Osteoblast (primary cell): ENCODE results near the gene PRRG1. TPM values are rescaled to one million over a fixed set of nuclear protein-coding genes. Genes with fewer than 3 reads are reported as not detected.

Experiments used
- DNase-seq: peaks from one replicate; pipeline ENCODE4 v3.0.0; 2011; ENCODE audit warnings: low spot score, mixed read lengths; ENCODE audit not compliant: insufficient read length; ENCODE audit errors: missing footprints
- H2AFZ ChIP-seq: 2 replicates; pipeline ENCODE4 v1.6.0; 2011; ENCODE audit warnings: mild to moderate bottlenecking, low read length
- H3K27ac ChIP-seq: 2 replicates; pipeline ENCODE4 v1.5.1; 2011; ENCODE audit warnings: mild to moderate bottlenecking, low read depth, low read length, moderate library complexity
- H3K27me3 ChIP-seq: 2 replicates; pipeline ENCODE4 v1.6.0; 2012; ENCODE audit warnings: mild to moderate bottlenecking, control low read depth, inconsistent platforms, low read length, moderate library complexity; ENCODE audit not compliant: insufficient read depth
- H3K36me3 ChIP-seq: 2 replicates; pipeline ENCODE4 v1.5.1; 2011; ENCODE audit warnings: mild to moderate bottlenecking, low read length, control low read depth, moderate library complexity; ENCODE audit not compliant: insufficient read depth
- H3K4me1 ChIP-seq: 2 replicates; pipeline ENCODE4 v1.5.1; 2011; ENCODE audit warnings: mild to moderate bottlenecking, low read length, control low read depth, moderate library complexity; ENCODE audit not compliant: insufficient read depth
- H3K4me2 ChIP-seq: 2 replicates; pipeline ENCODE4 v1.6.0; 2011; ENCODE audit warnings: mild to moderate bottlenecking, low read length; ENCODE audit not compliant: insufficient read depth
- H3K4me3 ChIP-seq: fragments of 200-600 bp; sonication (generic); 3 replicates; pipeline ENCODE4 v1.5.1; 2012; ENCODE audit warnings: mild to moderate bottlenecking, low read length, inconsistent platforms; ENCODE audit not compliant: insufficient read depth
- H3K79me2 ChIP-seq: 2 replicates; pipeline ENCODE4 v1.6.0; 2012; ENCODE audit warnings: mild to moderate bottlenecking, low read length, control low read depth, inconsistent platforms; ENCODE audit not compliant: insufficient read depth
- H3K9me3 ChIP-seq: 2 replicates; pipeline ENCODE4 v1.5.1; 2011; ENCODE audit warnings: low read depth, low read length, control low read depth
- H4K20me1 ChIP-seq: 2 replicates; pipeline ENCODE4 v1.6.0; 2012; ENCODE audit warnings: mild to moderate bottlenecking, low read length, control low read depth; ENCODE audit not compliant: insufficient read depth
- total RNA-seq: library from RNA; depleted of rRNA; stranded (reverse); fragments of >200 nt; gene quantifications from 2 replicates; pipeline ENCODE4 v1.2.3, GENCODE V29; 2012
- TF ChIP-seq, protein P1 (sequence below): IDR thresholded peaks from 2 replicates; pipeline ENCODE4 v1.5.1; 2011; ENCODE audit warnings: mild to moderate bottlenecking, low read depth, low read length, moderate library complexity; ENCODE audit errors: extremely low read depth

Gene PRRG1
- total RNA-seq, 1 donor = 16.3 TPM

DNA sequence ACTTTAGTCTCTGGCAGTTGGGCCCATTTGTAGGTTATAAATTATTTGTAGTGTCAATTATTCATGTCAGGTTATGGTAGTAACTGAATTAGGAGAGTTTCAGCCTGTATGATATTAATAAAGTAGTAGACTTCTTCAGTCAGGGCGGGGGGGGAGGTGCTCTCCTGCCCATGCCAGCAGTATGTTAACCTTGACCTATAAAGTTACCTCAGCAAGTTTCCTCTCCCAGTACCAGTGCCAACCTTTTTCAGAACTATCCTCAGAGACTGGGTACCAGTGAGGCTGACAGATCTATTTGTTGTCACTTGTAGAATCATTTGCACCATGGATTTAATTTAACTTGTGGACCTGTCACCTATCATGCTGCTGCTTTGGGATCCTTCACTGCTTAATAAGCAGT is 88.0 kb downstream of the PRRG1 start:
- H3K4me2 ChIP-seq = no peak overlapping the region

DNA sequence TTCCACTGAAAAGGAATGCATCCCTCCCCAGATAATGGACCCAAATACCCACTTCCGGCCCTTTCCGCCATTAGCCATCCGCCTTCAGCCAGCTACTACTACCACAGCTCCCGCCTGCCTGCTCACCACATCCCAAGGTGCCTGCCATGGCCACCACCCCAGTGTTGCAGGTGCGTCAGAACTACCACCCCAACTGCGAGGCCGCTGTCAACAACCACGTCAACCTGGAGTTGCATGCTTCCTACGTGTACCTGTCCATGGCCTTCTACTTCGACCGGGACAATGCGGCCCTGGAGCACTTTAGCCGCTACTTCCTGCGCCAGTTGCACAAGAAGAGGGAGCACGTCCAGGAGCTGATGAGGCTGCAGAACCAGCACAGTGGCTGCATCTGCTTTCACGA is 92.2 kb downstream of the PRRG1 start:
- H2AFZ ChIP-seq = no peak overlapping the region
- no peak overlapping the region for H3K4me2 ChIP-seq
- DNase-seq = peak; percentile 47
- no peaks in the 10 kb centered on the region for H3K9me3 ChIP-seq
- no peak overlapping the region for H3K27ac ChIP-seq
- no peaks in the 10 kb centered on the region for H4K20me1 ChIP-seq
- H3K4me3 ChIP-seq = no peak overlapping the region
- TF ChIP-seq, protein P1, sequence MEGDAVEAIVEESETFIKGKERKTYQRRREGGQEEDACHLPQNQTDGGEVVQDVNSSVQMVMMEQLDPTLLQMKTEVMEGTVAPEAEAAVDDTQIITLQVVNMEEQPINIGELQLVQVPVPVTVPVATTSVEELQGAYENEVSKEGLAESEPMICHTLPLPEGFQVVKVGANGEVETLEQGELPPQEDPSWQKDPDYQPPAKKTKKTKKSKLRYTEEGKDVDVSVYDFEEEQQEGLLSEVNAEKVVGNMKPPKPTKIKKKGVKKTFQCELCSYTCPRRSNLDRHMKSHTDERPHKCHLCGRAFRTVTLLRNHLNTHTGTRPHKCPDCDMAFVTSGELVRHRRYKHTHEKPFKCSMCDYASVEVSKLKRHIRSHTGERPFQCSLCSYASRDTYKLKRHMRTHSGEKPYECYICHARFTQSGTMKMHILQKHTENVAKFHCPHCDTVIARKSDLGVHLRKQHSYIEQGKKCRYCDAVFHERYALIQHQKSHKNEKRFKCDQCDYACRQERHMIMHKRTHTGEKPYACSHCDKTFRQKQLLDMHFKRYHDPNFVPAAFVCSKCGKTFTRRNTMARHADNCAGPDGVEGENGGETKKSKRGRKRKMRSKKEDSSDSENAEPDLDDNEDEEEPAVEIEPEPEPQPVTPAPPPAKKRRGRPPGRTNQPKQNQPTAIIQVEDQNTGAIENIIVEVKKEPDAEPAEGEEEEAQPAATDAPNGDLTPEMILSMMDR = no peak
- H3K36me3 ChIP-seq = no peaks in the 10 kb centered on the region
- no peaks in the 10 kb centered on the region for H3K27me3 ChIP-seq
- H3K4me1 ChIP-seq = no peaks in the 10 kb centered on the region
- no peaks in the 10 kb centered on the region for H3K79me2 ChIP-seq

More for the DNA sequence above, 88.0 kb downstream of the PRRG1 start:
- no peak for DNase-seq
- H3K27ac ChIP-seq = no peak overlapping the region
- no peaks in the 10 kb centered on the region for H4K20me1 ChIP-seq
- no peaks in the 10 kb centered on the region for H3K4me1 ChIP-seq
- H3K27me3 ChIP-seq = no peaks in the 10 kb centered on the region
- no peak overlapping the region for H3K4me3 ChIP-seq
- no peaks in the 10 kb centered on the region for H3K9me3 ChIP-seq
- TF ChIP-seq, protein P1 = no peak
- H2AFZ ChIP-seq = no peak overlapping the region
- H3K79me2 ChIP-seq = no peaks in the 10 kb centered on the region
- H3K36me3 ChIP-seq = no peaks in the 10 kb centered on the region

DNA sequence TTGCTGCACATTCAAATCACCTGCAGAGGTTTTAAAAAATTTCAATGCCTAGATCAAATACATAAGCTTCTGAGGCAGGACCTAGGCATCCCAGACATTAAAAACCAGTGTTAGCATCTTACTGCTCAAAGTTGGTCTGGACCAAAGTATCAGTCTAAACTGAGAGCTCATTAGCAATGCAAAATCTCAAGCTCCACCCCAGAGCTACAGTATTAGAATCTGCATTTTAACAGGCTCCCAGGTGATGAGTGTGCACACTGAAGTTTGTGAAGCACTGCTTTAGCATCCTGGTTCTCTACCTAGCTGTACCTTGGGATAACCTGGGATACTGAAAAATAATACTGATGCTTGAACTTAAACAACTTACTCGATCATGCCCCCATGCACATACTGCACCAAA is 96.0 kb downstream of the PRRG1 start:
- no peak overlapping the region for H3K4me3 ChIP-seq
- no peak for DNase-seq
- no peak overlapping the region for H3K4me2 ChIP-seq
- H3K4me1 ChIP-seq = no peaks in the 10 kb centered on the region
- H3K36me3 ChIP-seq = no peaks in the 10 kb centered on the region
- TF ChIP-seq, protein P1 = no peak
- no peaks in the 10 kb centered on the region for H3K27me3 ChIP-seq
- no peaks in the 10 kb centered on the region for H3K9me3 ChIP-seq
- no peaks in the 10 kb centered on the region for H4K20me1 ChIP-seq
- H3K79me2 ChIP-seq = no peaks in the 10 kb centered on the region
- no peak overlapping the region for H2AFZ ChIP-seq
- H3K27ac ChIP-seq = no peak overlapping the region

DNA sequence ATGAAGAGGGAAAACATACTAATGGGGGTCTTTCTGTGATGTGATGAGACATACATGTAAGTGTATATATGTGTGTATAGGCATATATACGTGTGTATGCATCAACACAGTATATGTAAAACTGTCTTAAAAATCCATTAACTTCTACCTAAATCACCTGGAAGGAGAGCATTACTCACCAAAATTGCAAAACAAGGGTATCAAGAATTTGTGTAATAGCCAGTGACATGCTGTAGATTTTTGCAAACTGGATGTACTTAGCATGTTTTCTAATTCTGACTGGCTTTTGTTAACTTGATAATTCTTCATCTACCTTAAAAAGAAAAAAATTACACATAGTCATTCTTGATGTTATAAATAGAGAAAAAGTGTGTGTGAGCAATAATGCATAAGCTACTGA is 104.7 kb downstream of the PRRG1 start:
- TF ChIP-seq, protein P1 = no peak
- H3K79me2 ChIP-seq = no peaks in the 10 kb centered on the region

More for the DNA sequence above, 104.7 kb downstream of the PRRG1 start:
- H3K9me3 ChIP-seq = no peaks in the 10 kb centered on the region
- H4K20me1 ChIP-seq = no peaks in the 10 kb centered on the region
- H3K4me1 ChIP-seq = no peaks in the 10 kb centered on the region
- no peaks in the 10 kb centered on the region for H3K27me3 ChIP-seq
- H3K27ac ChIP-seq = no peak overlapping the region
- H3K4me3 ChIP-seq = no peak overlapping the region
- H2AFZ ChIP-seq = no peak overlapping the region
- DNase-seq = no peak
- no peak overlapping the region for H3K4me2 ChIP-seq
- no peaks in the 10 kb centered on the region for H3K36me3 ChIP-seq
